PC-3 (cell line): ENCODE results near the gene MANSC4.

Source experiments
- CTCF ChIP-seq: fragments of 300-600 bp; sonication (generic); conservative IDR thresholded peaks from 2 replicates; pipeline ENCODE4 v1.5.1; 2017; ENCODE audit warnings: antibody characterized with exemption, low read depth, mild to moderate bottlenecking, low read length
- EZH2 ChIP-seq: fragments of 300-600 bp; sonication (generic); IDR thresholded peaks from one replicate; pipeline ENCODE4 v1.6.1; 2017; ENCODE audit warnings: antibody characterized with exemption, mild to moderate bottlenecking, low read length; ENCODE audit not compliant: unreplicated experiment

GRCh38 chr12:27754795-27755194 lies 25.2 kb downstream of the MANSC4 start:
- no peak for TF ChIP-seq CTCF
- TF ChIP-seq EZH2, result no peak
